ENCODE data around the gene TMEM254. TPM values are rescaled to one million over a fixed set of nuclear protein-coding genes. Genes with fewer than 3 reads are reported as not detected.
"Not testable (repeated sequence)": the region's sequence is repeated elsewhere in the genome, so short reads cannot be mapped to it uniquely, and the experiment has no call there.

The TMEM254 gene
- polyA plus RNA-seq, 1 donor: 16.3 TPM

DNA sequence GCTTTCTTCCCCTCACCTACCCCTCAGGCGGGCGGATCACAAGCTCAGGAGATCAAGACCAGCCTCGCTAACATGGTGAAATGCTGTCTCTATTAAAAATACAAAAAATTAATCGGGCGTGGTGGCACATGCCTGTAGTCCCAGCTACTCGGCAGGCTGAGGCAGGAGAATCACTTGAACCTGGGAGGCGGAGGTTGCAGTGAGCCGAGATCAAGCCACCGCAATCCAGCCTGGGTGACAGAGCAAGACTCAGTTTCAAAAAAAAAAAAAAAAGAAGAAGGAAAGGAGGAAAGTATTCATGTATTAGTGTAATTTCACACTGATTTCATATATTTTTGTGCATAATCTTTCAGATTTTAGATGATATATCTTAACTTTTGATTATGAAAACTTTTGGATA, 55.2 kb downstream of the TMEM254 start:
- DNase-seq: not testable (repeated sequence)

GRCh38 chr10:80136134-80136571, 57.7 kb downstream of the TMEM254 start:
- peak; percentile 75 for DNase-seq

DNA sequence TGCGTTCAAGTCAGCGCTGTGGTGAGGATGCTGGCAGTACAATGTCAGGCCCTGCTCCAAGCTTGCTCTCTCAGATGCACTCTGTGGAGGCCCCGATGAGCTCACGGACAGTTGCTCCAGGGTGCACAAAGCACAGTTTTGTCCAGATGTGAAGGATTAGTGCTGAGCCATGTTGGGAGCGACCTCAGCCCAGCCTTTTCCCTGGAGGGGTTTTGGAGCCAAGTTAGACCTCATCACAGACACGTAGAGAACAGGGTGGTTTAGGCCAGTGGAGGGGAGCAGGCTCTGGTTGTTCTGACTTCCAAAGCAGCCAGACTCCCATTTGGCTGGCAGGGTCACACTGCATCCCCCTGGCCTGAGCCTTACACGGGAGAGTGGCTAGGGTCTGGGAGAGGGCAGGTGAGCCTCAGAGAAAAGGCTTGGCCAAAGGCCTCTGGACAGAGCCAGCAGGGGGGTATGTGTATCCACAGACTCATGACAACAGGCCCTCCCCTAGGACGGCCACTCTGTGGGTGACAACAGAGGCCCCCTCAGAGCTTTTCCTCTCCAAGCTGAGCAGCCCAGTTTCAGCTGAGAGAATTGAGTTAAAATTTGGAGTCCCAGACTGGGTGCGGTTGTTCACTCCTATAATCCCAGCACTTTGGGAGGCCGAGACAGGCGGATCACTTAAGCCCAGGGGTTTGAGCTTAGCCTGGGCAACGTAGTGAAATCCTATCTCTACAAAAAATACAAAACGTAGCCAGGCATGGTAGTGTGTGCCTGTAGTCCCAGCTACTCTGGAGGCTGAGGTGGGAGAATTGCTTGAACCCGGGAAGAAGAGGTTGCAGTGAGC, 58.8 kb downstream of the TMEM254 start:
- peak; percentile 75 for DNase-seq

DNA sequence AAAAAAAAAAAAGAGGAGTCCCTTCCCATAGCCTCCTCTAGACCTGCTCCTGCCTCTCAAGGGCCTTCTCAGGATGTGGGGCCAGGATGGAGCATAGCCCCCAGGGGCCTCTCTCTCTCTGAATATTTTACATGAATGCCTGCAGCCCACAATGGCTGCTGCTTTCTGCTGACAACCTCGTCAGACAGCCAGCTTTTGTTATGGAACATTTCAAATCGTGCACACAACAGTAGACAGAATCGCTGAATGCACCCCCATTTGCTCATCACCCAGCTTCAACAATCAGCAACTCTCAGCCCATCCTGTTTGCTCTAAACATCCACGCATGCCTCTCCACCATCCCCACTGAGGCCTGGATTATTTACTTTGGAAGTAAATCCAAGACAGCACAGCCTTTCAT, 59.5 kb downstream of the TMEM254 start:
- DNase-seq: no peak

DNA sequence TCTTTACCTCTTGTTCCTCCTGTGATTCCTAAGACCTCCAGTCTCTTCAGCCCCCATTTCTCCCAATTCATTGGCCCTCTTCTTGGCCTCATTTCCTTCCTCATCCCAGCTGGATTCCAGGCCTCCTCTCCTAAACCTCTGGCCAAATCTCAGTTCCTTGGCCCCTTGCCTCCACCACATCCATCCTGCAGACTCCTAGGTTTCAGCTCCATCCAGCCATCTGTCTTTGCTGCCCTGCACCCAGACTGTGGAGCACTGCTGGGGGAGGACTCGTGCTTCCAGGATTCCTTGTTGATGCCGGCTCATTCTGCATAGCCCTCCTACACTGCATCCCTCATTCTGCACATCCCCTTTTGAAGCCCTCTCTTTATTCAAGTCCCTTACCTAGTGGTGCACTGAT, 60.8 kb downstream of the TMEM254 start:
- DNase-seq: no peak

DNA sequence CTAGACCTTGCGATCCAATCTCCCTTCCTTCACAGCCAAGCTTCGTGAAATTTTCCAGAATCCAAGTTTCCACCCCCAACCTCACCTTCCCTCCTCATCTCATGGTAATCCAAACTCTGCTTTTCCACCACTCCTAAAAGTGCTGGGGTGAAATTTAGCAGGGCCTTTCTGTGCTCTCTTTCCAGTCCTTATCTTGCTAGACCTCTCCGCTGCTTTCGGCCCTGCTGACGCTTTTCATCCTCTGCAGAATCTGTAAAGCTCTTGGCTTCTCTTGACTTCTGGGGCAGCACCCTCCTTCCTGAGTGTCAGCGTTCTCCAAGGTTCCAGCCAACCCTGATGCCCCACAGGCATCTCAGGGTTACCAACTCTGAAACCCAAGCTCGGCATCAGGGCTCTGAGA, 61.8 kb downstream of the TMEM254 start:
- no peak for DNase-seq

- DNase-seq: no peak
These were observed 63.4 kb downstream of the TMEM254 start for GRCh38 chr10:80141696-80142460.

Other genes starting within 250 kb of the TMEM254 start
- gene SFTPD, start 129.6 kb upstream of the TMEM254 start, polyA plus RNA-seq (ENCODE audit: insufficient read length): 1.8 TPM
- gene PLAC9, start 54.1 kb downstream of the TMEM254 start, polyA plus RNA-seq (ENCODE audit: insufficient read length): 75.9 TPM
- gene ANXA11, start 126.9 kb downstream of the TMEM254 start, polyA plus RNA-seq (ENCODE audit: insufficient read length): 96.9 TPM
- not detected for gene MAT1A, start 211.0 kb downstream of the TMEM254 start, polyA plus RNA-seq (ENCODE audit: insufficient read length)